ENCODE measurements around the gene BRMS1.
"Not testable (repeated sequence)": the region's sequence is repeated elsewhere in the genome, so short reads cannot be mapped to it uniquely, and the experiment has no call there.

Gene BRMS1

DNA sequence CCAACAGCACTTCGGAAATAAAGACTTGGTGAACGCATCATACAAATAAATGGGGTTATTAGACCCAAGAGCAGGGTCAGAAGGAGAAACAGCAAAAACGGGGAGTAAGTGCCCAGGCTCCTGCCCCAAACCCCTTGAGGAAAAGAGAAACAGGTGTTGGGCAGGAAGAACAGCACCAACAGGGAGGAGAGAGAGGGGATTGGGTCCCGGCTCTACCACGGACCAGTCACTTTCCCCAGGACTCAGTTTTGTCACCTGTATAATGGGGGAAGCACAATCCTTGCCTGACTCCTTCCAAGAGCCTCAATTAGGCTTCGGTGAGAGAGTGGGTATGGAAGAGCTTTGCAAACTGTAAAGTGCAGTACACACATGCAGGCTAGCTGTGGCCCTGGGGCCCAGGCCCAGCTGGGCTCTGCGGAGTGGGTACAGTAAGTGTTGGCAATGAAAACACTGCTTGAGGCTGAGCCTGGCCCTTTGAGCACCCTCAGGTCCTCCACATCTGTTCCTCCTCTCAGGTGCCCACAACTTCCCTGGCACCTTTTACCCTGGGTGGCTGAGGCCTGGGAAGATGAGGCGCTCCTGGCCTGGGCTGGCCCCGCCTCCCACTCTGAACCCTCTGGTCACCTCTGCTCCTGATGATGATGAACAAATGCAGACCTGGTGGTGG, 17.7 kb upstream of the BRMS1 start:
- DNase-seq: no peak

DNA sequence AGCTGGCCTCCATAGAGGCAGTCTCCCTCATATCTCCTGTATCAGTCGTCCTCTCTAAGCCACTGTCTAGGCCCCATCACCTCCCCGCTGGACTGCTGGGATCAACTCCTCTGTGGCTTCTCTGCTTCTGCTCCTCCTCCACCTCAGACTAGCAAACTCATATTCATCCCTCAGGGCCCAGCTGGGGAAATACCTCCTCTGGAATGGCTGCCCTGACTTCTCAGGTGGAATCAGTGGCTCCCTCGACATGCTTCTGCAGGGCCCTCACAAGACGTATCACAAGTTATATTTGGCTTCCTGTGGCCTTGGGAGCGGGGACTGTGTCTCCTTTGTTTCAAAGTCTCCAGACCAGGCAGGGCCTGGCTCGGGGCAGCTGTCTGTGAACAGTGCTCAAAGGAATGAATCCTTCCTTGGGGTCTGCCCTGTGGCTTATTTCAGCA, 16.6 kb upstream of the BRMS1 start:
- no peak for DNase-seq

DNA sequence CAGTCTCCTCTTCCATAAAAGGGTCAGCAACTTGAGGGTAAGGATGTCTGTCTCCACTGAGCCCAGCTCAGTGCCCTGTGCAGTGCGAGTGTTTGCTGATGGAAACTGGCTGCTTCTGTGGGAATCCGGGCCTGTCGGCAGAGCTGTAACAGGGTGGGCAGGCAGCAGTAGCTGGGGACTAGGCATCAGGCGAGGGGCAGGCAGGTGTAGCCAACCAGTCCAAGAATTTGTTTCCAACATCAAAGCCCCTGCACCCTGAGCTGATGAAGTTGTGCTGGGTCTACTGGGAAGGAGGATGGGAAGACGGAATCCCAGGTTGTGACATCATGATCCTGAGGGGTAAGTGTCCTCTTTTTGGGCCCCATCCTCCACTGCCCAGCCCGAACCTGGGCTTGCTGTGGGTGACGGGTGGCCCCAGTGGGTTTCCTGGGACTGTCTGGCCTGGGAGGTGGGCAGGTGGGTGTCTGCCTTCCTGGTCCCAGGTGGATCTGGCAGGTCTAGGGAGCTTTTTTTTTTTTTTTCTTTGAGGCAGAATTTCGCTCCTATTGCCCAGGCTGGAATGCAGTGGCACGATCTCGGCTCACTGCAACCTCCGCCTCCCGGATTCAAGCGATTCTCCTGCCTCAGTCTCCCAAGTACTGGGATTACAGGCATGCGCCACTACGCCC, 15.6 kb upstream of the BRMS1 start:
- no peak for DNase-seq

DNA sequence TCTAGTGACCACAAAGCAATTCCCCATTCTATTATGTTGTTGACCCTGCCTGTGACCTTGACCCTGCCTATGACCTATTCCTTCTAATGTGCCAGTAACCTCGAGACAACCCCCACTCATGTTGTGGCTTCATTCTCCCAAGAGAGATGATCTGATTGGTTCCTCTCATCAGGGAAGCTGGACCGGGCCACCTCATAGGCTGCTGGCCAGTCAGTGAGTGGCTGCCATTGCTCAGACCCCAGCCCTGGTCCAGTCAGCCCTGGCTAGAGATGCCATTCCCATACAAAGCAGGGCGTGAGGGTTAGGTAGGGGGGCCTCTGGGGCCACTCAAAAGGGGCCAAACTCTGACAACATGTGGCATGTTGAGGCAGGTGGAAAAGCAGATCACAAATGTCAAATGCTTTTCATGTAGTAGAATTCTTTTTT, 14.8 kb upstream of the BRMS1 start:
- no peak for DNase-seq

DNA sequence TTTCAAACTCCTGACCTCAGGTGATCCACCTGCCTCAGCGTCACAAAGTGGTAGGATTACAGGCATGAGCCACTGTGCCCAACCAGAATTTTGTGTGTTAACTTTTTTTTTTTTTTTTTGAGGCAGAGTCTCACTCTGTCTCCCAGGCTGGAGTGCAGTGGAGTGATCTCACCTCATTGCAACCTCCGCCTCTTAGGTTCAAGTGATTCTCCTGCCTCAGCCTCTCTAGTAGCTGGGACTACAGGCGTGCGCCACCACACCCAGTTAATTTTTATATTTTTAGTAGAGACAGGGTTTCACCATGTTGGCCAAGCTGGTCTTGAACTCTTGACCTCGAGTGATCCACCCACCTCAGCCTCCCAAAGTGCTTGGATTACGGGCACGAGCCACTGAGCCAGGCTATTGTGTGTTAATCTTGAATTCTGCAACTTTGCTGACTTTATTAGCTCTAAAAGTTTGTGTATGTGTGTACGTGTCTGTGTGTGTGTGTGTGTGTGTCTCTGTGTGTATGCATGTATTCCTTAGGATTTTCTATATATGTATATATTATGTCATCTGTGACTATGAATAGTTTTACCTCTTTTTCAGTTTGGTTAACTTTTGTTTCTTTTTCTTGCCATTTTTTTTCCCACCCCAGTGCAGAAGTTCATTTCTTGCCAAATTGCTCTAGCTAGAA, 5.8 kb upstream of the BRMS1 start:
- not testable (repeated sequence) for DNase-seq

DNA sequence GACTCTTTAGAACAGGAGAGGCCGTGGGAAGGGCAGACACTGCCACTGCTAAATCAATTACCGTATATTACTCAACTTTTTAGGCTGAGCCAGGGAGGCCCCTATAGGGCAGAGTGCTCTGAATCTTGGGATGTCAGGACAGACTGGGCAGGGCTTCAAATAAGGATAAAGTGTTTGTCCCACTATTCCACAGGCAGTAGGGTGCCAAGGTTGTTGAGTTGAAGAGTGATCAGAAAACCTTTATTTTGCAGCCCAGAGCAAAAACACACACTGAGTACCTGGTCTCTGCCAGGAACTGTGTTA, 4.1 kb upstream of the BRMS1 start:
- DNase-seq: no peak

DNA sequence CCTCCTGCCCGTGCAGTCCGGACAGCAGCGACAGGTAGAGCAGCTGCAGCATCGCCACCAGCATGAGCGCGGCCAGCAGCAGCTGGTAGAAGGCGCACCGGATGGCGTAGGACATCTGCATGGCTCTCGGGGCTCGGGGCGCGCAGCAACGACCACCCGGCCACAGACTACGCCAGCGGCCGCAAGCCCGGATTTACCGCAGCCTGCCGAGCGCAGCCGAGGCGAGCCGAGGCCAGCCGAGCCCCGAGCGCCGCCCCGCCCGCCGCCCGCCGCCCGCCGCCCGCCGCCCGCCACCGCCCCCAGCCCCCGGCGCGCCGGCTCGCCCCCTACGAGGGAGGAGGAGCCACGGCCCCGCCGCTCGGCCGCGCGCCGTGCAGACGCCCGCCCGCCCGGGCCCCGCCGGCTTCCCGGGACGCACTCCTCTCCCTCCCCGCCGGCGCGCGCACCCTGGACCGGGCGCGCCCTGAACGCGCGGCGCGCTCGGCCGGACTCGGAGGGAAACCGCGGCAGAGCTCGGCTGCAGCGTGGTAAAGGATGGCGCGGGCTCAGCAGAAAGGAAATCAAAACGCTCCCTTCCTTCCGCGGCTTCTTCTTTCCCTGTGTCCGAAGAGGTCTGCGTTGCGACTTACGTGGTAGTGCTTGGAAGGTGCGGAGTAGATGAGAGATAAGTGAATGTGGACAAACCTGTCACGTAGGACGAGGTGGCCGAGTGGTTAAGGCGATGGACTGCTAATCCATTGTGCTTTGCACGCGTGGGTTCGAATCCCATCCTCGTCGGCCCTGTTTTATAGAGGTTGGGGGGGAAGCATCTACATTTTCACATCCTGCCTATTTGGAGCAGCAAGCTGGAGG, 2.7 kb upstream of the BRMS1 start, which contains the start of gene B4GAT1:
TSS of gene B4GAT1 (minus strand) at position 205 of the 852 bp plus-strand sequence. CDS start at position 121, 84 bp downstream.
- peak; percentile 66 to 81 for DNase-seq

DNA sequence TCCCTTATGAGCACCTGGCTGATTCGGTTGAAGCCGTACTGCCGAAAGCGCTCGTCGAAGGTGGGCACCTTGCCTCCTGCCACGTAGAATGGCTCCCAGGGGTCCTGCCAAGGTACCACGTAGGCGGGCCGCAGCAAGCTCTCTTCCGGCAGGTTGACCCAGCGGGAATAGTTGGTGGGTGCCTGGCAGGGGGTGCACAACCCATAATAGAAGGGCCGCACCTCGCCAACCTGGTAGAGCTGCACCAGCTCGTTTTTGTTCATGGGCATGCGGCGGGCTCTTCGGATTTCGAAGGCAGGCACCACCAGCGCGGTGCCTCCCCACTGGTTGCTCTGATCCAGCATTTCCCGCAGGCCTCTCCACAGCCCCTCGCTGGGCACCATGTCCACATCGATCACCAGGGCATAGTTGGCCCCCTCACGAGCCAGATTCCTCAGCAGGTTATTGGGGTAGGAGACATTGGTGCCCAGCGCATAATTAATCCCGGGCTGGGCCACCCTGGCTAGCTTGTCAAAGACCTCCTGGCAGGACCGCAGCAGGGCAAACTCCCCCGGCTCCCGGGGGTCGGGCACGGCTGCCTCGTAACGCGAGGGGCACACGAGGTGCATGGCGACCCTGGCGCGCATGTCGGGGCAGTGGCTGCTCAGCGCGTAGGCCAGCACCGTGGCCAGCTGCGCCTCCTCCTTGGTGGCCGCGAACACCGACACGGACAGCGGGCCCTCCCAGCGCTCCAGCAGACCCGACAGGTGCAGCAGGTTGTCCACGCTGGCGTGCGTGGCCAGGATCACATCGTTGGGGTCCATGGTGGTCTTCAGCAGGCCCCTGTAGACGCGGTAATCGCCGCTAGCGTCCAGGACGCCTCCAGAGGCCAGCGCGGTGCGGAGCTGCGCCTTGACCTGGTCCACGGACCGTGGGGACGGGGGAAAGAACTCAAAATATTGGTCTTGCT, 1.8 kb upstream of the BRMS1 start:
- no peak for DNase-seq

DNA sequence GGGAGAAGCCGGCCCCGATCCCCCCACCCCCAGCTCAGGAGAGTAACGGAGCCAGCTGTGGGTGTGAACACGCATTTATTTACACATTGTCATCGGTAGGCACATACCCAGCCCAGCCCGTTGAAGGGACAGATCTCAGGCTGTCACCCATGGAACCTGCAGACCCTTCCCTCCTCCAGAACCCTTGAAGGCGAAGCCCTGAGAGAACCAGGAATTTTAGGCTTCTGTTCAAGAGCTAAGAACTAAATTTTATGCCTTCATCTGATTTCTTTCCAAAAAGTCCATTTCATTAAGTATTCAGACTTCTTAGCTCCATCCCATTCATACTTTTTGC, 379 bp upstream of the BRMS1 start:
- DNase-seq: no peak

DNA sequence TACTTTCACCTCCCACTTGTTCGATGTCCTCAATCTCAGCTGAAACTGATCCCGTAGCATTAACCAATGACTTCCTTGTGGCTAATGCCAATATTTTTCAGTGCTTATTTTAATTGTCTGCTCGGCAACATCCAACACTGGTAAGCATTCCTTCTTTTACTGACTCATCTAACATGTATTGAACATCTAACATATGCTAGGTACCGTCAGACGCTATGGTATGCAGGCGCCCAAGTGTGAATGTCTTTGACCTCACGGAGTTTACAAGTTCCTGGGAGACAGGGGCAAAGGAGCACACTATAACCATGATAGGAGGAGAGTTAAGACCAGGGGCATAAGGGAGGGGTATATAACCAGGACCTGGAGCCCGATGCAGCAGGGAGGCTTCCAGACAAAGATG, 1.7 kb downstream of the BRMS1 start:
- DNase-seq: no peak

DNA sequence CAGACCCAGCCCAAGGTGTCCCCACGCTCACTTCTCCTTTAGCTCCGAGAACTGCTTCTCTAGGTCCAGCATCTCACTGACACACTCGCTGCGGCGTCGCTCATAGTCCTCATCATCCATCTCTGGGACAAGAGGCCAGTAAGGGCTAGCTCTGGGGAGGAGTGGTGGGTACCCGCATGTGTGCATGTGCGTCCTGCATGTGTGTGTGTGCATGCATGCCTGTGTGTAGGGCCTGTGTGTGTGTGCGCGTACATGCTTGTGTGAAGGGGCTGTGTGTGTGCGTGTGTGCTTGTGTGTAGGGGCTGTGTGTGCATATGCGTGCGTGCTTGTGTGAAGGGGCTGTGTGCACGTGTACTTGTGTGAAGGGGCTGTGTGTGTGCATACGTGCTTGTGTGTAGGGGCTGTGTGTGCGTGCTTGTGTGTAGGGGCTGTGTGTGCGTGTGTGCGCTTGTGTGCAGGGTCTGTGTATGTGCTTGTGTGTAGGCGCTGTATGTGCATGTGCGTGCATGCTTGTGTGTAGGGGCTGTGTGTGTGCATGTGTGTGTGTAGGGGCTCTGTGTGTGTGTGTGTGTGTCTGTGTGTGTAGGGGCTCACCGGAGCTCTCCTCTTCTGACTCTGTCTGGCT, 3.3 kb downstream of the BRMS1 start:
- DNase-seq: no peak

DNA sequence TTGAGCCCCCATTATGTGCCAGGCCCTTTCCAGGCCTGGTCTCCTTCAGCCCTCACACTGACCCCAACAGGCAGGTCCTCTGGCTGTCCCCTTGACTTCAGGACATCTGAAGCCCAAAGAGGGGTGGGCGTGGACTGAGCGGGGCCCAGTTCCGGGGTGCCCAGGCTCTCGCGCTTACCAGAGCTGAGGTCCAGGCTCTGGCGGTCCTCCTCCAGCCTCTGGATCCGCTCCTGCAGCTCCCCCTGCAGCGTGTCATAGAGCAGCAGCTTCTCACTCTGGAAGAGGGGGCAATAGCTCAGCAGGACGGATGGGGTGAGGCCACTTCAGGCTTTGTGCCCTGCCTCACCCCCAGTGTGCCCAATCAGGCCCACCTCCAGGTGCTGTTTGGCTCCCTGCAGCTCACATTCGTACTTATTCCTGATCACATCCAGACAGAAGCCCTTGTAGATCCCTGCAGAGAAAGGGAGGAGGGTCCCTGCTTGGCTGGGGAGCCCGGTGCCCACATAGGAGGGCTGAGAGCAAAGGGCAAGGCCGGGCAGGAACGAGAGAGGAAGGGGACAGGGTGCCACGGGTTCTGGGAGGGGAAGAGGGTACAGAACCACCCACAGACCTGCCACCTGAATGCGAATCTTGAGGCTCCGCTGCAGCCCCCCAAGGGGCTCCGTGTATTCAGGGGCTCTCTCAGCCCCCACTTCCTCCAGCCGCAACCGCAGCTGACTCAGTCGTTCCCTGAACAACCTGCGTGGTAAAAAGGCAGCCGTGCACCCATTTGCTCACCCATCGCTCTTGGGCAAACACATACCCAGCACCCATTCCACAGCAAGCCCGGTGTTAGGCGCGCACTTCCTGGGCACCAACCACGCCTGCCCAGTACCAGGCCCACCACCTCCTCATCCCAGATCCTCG, 4.1 kb downstream of the BRMS1 start:
- no peak for DNase-seq

DNA sequence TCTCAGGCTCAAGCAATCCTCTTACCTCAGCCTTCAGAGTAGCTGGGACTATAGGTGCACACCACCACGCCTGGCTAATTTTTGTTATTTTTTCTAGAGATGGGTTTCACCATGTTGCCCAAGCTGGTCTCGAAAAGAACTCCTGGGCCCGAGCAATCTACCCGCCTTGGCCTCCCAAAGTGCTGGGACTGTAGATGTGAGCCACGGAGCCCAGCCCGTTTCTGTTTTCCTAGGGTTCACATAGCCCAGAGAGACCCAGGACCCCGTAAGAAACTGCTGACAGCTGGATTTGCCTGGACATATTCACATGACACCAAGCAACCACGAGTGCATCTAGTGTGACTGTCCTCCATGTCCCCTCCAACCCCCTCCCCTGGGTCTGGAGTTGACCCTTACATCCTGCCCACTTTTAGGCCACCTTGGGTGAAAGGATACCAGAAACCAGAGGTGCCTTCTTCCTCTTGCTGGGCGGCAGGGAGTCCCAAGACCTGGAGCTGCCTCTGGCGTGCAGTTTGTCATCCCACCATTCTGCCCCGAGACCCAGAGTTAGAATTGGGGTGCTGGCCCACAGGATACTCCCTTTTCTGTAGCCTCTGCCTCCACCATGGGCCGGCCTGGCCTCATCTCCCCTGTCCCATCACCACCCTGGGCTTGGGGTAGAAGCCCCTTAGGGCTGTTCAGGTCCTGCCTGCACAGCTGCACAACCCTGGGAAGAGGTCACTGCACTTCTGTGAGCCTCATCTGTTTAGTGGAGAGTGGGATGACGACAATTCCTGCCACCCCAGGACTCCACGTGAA, 5.0 kb downstream of the BRMS1 start:
- DNase-seq: no peak

DNA sequence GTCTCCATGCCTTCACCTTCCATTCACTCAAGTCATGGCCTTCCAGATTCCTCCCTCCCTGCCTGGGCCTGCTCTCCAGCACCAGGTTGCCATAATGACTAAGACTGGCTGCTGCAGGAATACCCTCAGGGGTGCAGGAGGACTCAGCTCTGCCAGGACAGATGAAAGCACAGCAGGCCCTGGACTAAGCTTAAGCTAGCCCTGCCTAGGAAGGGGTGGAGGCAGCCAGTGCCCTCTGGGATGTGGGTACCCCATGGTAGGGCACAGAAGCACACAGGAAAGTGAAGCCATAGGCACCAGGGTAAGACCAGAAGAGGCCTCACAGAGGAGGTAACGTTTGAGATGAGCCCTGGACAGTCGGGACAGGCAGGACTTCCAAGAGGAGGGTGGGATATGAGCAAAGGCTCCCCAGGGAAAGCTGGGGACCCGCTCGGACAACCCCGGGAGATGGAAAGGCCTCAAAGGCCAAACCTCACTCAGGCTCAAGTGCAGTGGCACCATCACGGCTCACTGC, 5.7 kb downstream of the BRMS1 start:
- no peak for DNase-seq

DNA sequence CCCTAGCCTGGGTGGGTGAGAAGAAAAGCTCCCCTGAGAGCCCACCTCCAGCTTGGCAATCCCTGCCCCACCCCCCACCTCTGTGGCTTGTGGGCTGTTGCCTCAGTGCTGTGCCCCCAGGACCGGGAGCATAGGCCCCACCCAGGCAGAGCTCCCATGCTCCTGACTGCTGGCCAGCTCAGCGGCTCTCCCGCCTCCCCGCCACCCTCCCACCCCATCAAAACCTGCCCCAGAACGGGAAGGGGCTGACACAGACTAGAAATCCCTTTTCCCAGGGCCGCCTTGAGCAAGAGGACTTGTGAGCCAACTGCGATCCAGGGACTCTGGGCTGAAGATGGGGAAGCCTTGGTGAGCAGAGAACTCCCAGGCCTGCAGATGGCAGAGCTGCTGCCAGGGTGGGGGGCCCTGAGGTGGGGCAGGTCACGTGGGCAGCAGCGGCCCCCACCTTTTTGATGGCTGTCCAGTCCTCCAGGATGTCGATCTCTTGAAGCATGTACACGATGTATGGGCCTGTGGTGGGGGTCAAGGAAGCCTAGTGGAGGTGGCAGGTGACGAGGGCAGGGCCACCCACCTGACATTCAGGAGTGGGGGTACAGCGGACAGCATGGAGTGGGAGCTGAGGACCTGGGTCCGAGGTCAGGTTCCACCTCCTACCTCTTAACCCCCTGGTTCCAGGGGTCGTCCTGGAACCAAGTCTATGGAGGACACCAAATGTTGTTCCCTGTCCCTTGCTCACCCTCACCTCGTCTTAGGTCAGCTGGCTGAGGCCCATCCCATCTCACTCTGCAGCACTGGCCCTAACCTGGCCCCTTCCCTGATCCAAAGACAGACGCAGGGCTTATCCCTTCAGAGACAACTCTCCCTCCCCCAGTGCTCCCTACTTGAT, 6.4 kb downstream of the BRMS1 start:
- DNase-seq: no peak

DNA sequence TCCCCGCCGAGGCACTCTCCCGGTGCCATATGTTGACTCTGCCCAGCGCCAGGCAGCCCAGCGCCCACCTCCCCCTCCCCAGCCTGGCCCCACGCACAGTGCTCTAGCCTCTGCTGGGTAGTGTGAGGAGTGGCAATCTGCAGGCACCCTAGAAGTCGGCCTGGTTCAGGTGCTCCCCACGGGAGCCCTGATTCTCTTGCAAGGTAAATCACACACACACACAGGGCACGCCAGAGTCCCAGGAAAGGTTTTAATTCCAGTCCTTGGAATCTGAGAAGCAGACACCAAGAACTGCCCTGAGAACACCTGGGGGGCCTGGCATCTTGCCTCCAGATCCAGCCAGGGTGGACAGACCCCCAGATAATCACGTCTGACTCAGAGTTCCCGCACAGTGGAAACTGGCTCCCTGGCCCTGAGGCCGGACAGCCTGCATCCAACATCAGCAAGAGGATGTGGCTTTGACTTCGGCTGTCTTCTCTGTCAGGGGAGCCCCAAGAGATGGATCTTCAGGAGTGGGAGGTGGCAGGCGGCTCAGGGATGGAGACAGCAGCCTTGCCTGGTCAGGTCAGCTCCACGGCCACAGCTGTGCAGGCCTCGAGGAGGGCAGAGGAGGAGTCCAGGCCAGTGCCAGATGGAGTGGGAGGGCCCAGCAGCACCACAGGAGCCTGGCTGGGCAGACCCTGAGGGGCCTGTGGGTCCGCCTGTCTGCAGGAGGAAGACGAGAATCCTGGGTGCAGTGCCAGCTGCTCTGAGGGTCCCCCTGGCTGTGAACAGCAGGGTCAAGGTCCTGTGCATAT, 7.6 kb downstream of the BRMS1 start:
- DNase-seq: no peak

DNA sequence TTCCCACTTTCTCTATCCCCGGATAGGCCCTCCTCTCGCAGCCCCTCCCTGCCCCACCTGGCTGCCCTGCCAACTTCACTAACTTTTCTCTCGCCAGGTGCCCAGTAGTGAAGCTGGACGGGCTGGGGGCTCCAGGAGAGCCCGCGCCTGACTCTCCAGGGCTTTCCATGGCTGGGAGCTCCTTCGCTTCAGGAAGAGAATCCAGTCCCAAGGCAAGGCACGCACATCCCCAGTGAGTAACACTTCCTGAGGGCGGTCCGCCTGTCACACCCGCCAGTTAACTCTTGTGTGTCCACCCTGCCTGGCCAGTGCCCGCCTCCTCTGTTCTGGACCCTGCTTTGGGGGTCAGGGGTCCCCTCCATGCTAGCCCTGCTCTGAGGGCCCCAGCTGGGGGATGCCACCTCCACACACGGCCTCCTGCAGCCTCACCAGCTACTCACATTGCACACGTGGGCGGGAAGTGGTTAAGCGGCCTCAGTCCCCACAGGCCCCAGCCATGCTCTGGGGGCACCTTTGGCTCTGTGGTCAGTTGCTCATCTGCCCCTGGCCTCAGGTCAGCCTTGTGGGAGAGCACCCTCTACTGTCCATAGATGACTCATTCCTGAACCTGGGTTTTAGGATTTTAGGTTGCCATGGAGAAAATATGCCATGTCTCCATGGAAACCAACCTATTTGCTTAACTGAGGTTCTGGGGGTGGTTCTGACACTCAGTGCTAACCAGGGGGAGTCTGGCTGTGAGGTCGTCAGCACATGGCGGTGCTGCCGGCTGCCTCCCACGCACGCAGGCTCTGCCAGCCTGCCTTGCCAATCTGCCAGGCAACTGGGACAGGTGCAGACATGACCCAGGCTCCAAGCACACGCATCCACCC, 8.4 kb downstream of the BRMS1 start, which contains the start of gene RIN1:
TSS of gene RIN1 (minus strand) at position 201 of the 869 bp plus-strand sequence. CDS start at position 169, 32 bp downstream.
- DNase-seq: no peak
